HEK293 (cell line): ENCODE data around the gene CEP20.

Source experiments
- BCL11A ChIP-seq: fragments of 450-650 bp; formaldehyde crosslinking; IDR thresholded peaks from 2 replicates; pipeline ENCODE4 v1.5.1; 2016; ENCODE audit warnings: low read depth, missing biosample characterization, missing genetic modification characterization
- CTCF ChIP-seq: fragments of 450-650 bp; formaldehyde crosslinking; IDR thresholded peaks from 2 replicates; pipeline ENCODE4 v1.5.1; 2016; ENCODE audit warnings: missing biosample characterization, missing genetic modification characterization
- MZF1 ChIP-seq: fragments of 450-650 bp; formaldehyde crosslinking; IDR thresholded peaks from 2 replicates; pipeline ENCODE4 v1.5.1; 2017; ENCODE audit warnings: missing biosample characterization, missing genetic modification characterization, borderline replicate concordance
- PRDM6 ChIP-seq: fragments of 450-650 bp; formaldehyde crosslinking; IDR thresholded peaks from 2 replicates; pipeline ENCODE4 v1.5.1; 2017; ENCODE audit warnings: missing biosample characterization, missing genetic modification characterization
- SALL2 ChIP-seq: fragments of 450-650 bp; formaldehyde crosslinking; IDR thresholded peaks from 2 replicates; pipeline ENCODE4 v1.5.0; 2017; ENCODE audit warnings: missing biosample characterization, mild to moderate bottlenecking, missing genetic modification characterization, borderline replicate concordance
- ZBTB17 ChIP-seq: fragments of 450-650 bp; formaldehyde crosslinking; IDR thresholded peaks from 2 replicates; pipeline ENCODE4 v1.5.1; 2016; ENCODE audit warnings: missing biosample characterization, missing genetic modification characterization
- ZNF169 ChIP-seq: fragments of 450-650 bp; formaldehyde crosslinking; IDR thresholded peaks from 2 replicates; pipeline ENCODE4 v1.5.1; 2016; ENCODE audit warnings: missing biosample characterization, missing genetic modification characterization
- ZNF280C ChIP-seq: fragments of 450-650 bp; formaldehyde crosslinking; IDR thresholded peaks from 2 replicates; pipeline ENCODE4 v1.5.1; 2016; ENCODE audit warnings: missing biosample characterization, missing genetic modification characterization
- ZNF513 ChIP-seq: fragments of 450-650 bp; IDR thresholded peaks from 2 replicates; pipeline ENCODE4 v1.5.1; 2018; ENCODE audit warnings: missing biosample characterization, missing genetic modification characterization
- ZNF555 ChIP-seq: fragments of 450-650 bp; formaldehyde crosslinking; conservative IDR thresholded peaks from 2 replicates; pipeline ENCODE4 v1.5.1; 2017; ENCODE audit warnings: missing biosample characterization, mild to moderate bottlenecking, missing genetic modification characterization, inconsistent platforms
- ZNF692 ChIP-seq: fragments of 450-650 bp; formaldehyde crosslinking; IDR thresholded peaks from 2 replicates; pipeline ENCODE4 v1.5.1; 2016; ENCODE audit warnings: missing biosample characterization, missing genetic modification characterization
- ZNF701 ChIP-seq: fragments of 450-650 bp; formaldehyde crosslinking; IDR thresholded peaks from 2 replicates; pipeline ENCODE4 v1.5.1; 2016; ENCODE audit warnings: missing biosample characterization, missing genetic modification characterization
- ZNF768 ChIP-seq: fragments of 450-650 bp; formaldehyde crosslinking; IDR thresholded peaks from 2 replicates; pipeline ENCODE4 v1.5.1; 2018; ENCODE audit warnings: missing biosample characterization, mild to moderate bottlenecking, missing genetic modification characterization
- ZNF777 ChIP-seq: fragments of 450-650 bp; formaldehyde crosslinking; IDR thresholded peaks from 2 replicates; pipeline ENCODE4 v1.5.1; 2017; ENCODE audit warnings: missing biosample characterization, missing genetic modification characterization, borderline replicate concordance

- TF ChIP-seq SALL2 (tag by site-specific recombination): no peak
- TF ChIP-seq ZNF692 (tag by site-specific recombination): no peak
- TF ChIP-seq CTCF (tag by site-specific recombination): no peak
- TF ChIP-seq MZF1: no peak
- no peak for TF ChIP-seq ZNF513
- TF ChIP-seq ZNF169: no peak
- TF ChIP-seq PRDM6 (tag by site-specific recombination): no peak
- TF ChIP-seq ZNF701 (tag by site-specific recombination): no peak
- no peak for TF ChIP-seq ZNF768 (tag by site-specific recombination)
- no peak for TF ChIP-seq ZNF280C (tag by site-specific recombination)
- TF ChIP-seq ZNF555: no peak
- TF ChIP-seq BCL11A (tag by site-specific recombination): no peak
- no peak for TF ChIP-seq ZNF777 (tag by site-specific recombination)
- no peak for TF ChIP-seq ZBTB17 (tag by site-specific recombination)
Observed at GRCh38 chr16:15881794-15882379, 6.5 kb downstream of the CEP20 start.
